WTC11 (cell line): Measurements from ENCODE around the gene FILIP1L. TPM values are rescaled to one million over a fixed set of nuclear protein-coding genes. Genes with fewer than 3 reads are reported as not detected.

Experiments
- ATAC-seq: fragments of 200-7000 bp; cut with Tn5 transposase; 2 replicates; pipeline ENCODE4 v1.10.0; 2021; ENCODE audit warnings: mild to moderate bottlenecking, moderate library complexity
- CTCF ChIA-PET: fragments of 300-600 bp; sonication (Branson Sonifier 250); formaldehyde crosslinking; loops from one replicate; lab custom pipeline; 2021; ENCODE audit warnings: antibody characterized with exemption; lab: Charles Lee
- POLR2A ChIA-PET: fragments of 350-600 bp; sonication (Branson Sonifier 250); formaldehyde crosslinking; loops from one replicate; lab custom pipeline; 2021; ENCODE audit warnings: antibody characterized with exemption; lab: Charles Lee
- DNase-seq: peaks from one replicate; pipeline ENCODE4 v3.0.0; 2021; ENCODE audit warnings: low spot score
- H3K27ac Mint-ChIP-seq: 2 replicates; pipeline ENCODE4 v1.8.0; 2021; ENCODE audit warnings: mixed read lengths
- H3K27me3 Mint-ChIP-seq: 2 replicates; pipeline ENCODE4 v1.8.0; 2021; ENCODE audit warnings: low read depth, mild to moderate bottlenecking, moderate library complexity, mixed read lengths
- H3K36me3 Mint-ChIP-seq: 2 replicates; pipeline ENCODE4 v1.8.0; 2021; ENCODE audit warnings: mixed read lengths
- H3K4me1 Mint-ChIP-seq: 2 replicates; pipeline ENCODE4 v1.8.0; 2022; ENCODE audit warnings: mixed read lengths
- H3K4me3 Mint-ChIP-seq: 2 replicates; pipeline ENCODE4 v1.8.0; 2021; ENCODE audit warnings: mild to moderate bottlenecking, moderate library complexity, mixed read lengths
- H3K9me3 Mint-ChIP-seq: 2 replicates; pipeline ENCODE4 v1.8.0; 2021; ENCODE audit warnings: mixed read lengths
- ARID4B ChIP-seq: sonication (generic); formaldehyde crosslinking; IDR thresholded peaks from 2 replicates; pipeline ENCODE4 v1.8.0; 2023; ENCODE audit warnings: missing genetic modification reagents, mild to moderate bottlenecking, borderline replicate concordance
- E2F5 ChIP-seq: sonication (generic); formaldehyde crosslinking; IDR thresholded peaks from 2 replicates; pipeline ENCODE4 v1.8.1; 2022; ENCODE audit warnings: mild to moderate bottlenecking, moderate library complexity, missing genetic modification reagents
- EMX1 ChIP-seq: fragments of 250-450 bp; sonication (Bioruptor Pico); IDR thresholded peaks from 2 replicates; pipeline ENCODE4 v1.8.0; 2021; ENCODE audit warnings: mild to moderate bottlenecking
- ESRRA ChIP-seq: sonication (generic); formaldehyde crosslinking; IDR thresholded peaks from 2 replicates; pipeline ENCODE4 v1.8.1; 2022; ENCODE audit warnings: mild to moderate bottlenecking, missing genetic modification reagents, borderline replicate concordance
- JUN ChIP-seq: sonication (generic); formaldehyde crosslinking; IDR thresholded peaks from 2 replicates; pipeline ENCODE4 v1.8.0; 2023; ENCODE audit warnings: mild to moderate bottlenecking, missing genetic modification reagents
- MXD4 ChIP-seq: fragments of 250-450 bp; sonication (Bioruptor Pico); IDR thresholded peaks from 2 replicates; pipeline ENCODE4 v1.8.0; 2021; ENCODE audit warnings: mild to moderate bottlenecking, moderate library complexity, borderline replicate concordance
- NFATC4 ChIP-seq: fragments of 250-450 bp; sonication (Bioruptor Pico); IDR thresholded peaks from 2 replicates; pipeline ENCODE4 v1.9.0; 2021; ENCODE audit warnings: mild to moderate bottlenecking
- NFE2L1 ChIP-seq: sonication (generic); formaldehyde crosslinking; IDR thresholded peaks from 2 replicates; pipeline ENCODE4 v1.8.1; 2023; ENCODE audit warnings: missing genetic modification reagents
- PREB ChIP-seq: sonication (generic); formaldehyde crosslinking; IDR thresholded peaks from 2 replicates; pipeline ENCODE4 v1.8.1; 2022; ENCODE audit warnings: mild to moderate bottlenecking, missing genetic modification reagents, moderate library complexity, borderline replicate concordance
- PRRX2 ChIP-seq: fragments of 250-450 bp; sonication (Bioruptor Pico); IDR thresholded peaks from 2 replicates; pipeline ENCODE4 v1.8.0; 2021; ENCODE audit warnings: mild to moderate bottlenecking
- RORB ChIP-seq: fragments of 250-450 bp; sonication (Bioruptor Pico); IDR thresholded peaks from 2 replicates; pipeline ENCODE4 v1.9.0; 2021; ENCODE audit warnings: mild to moderate bottlenecking
- SMAD4 ChIP-seq: sonication (generic); formaldehyde crosslinking; IDR thresholded peaks from 2 replicates; pipeline ENCODE4 v1.8.0; 2022; ENCODE audit warnings: mild to moderate bottlenecking, missing genetic modification reagents
- STAT6 ChIP-seq: sonication (generic); formaldehyde crosslinking; conservative IDR thresholded peaks from 2 replicates; pipeline ENCODE4 v1.8.1; 2023; ENCODE audit warnings: mild to moderate bottlenecking, low read depth, missing genetic modification reagents, moderate library complexity
- TP53 ChIP-seq: sonication (generic); formaldehyde crosslinking; IDR thresholded peaks from 2 replicates; pipeline ENCODE4 v1.8.1; 2023; ENCODE audit warnings: mild to moderate bottlenecking, missing genetic modification reagents
- ZNF138 ChIP-seq: sonication (generic); formaldehyde crosslinking; conservative IDR thresholded peaks from 2 replicates; pipeline ENCODE4 v1.8.1; 2022; ENCODE audit warnings: mild to moderate bottlenecking, moderate library complexity, missing genetic modification reagents
- ZNF232 ChIP-seq: sonication (generic); formaldehyde crosslinking; IDR thresholded peaks from 2 replicates; pipeline ENCODE4 v1.8.0; 2022; ENCODE audit warnings: mild to moderate bottlenecking, missing genetic modification reagents
- ZNF317 ChIP-seq: sonication (generic); formaldehyde crosslinking; IDR thresholded peaks from 2 replicates; pipeline ENCODE4 v1.8.1; 2023; ENCODE audit warnings: low read depth, mild to moderate bottlenecking, moderate library complexity, missing genetic modification reagents, borderline replicate concordance
- total RNA-seq: library from RNA; stranded (reverse); gene quantifications from 3 replicates; pipeline ENCODE4 v1.2.3, GENCODE V29; 2021
- TF ChIP-seq, protein P1 (sequence below): sonication (generic); formaldehyde crosslinking; IDR thresholded peaks from 2 replicates; pipeline ENCODE4 v1.8.0; 2022; ENCODE audit warnings: mild to moderate bottlenecking, missing genetic modification reagents
- TF ChIP-seq, protein P2 (sequence below): sonication (generic); formaldehyde crosslinking; IDR thresholded peaks from 2 replicates; pipeline ENCODE4 v1.8.1; 2022; ENCODE audit warnings: missing genetic modification reagents, borderline replicate concordance
- TF ChIP-seq, protein P3 (sequence below): sonication (generic); formaldehyde crosslinking; conservative IDR thresholded peaks from 2 replicates; pipeline ENCODE4 v1.8.1; 2022; ENCODE audit warnings: mild to moderate bottlenecking, missing genetic modification reagents

Gene FILIP1L
- total RNA-seq, 1 experiment from 2014 or later, result 0.17 TPM

DNA sequence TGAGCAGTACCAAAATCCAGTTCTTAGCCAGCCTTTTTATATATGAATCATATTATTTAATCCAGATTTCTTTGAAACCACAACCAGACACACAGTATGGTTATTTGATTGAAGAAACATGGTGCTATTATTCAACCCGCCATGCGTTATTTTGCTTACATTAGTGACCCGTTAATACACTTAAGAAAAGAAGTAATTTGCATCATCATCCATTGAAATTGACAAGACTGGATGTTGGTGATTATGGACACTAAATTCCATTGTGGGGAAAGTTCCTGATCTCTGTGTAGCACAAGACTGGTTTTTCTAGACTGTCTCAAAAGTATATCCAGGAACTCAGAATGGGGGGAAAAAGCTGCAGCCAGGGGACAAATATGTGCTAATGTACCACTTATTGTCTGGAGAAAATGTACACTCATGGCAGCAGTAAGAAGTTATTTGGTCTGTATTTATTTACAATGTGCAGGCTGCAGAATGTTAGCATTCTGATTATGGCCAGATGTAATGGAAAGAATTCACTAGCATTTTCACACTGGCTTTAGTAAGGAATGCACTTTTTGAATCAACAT is 80.3 kb downstream of the FILIP1L start (continued):
- no peak for TF ChIP-seq PRRX2
- TF ChIP-seq JUN (CRISPR knock-in tag), result no peak
- TF ChIP-seq ZNF138, result no peak

DNA sequence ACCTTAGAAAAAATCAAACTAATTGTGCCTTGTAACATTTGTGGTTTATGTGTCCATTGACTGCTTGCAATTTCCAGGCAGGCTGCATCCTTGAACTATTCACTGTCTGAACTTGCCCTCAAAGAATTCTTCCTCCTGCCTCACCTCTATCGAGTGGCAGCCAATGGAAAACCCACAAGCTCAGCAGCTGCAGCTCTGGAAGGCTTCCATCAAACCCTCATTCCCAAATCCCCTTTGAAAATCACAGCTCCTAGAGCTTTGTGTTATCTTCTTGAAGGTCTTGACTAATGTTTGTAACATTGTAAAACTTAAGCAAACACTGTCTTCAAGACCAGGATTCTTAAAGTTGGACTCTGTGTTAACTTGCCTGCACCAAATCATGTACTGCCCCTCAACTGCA is 81.1 kb downstream of the FILIP1L start:
- Mint-ChIP-seq H3K4me1 (peaks cover 14% of the 10 kb centered on the region), H3K36me3 (no peaks in the 10 kb centered on the region), H3K9me3 (no peaks in the 10 kb centered on the region), H3K27me3 (no peaks in the 10 kb centered on the region), H3K27ac (no peak overlapping the region), H3K4me3 (no peak overlapping the region)
- POLR2A ChIA-PET, result no interaction called here
- peak; percentile 47; the same call in 1 of the 2 replicates for ATAC-seq
- CTCF ChIA-PET, result interaction anchor here (1.1 kb wide), 1 partner anchor 36 kb away, joined by 4 read pairs; no protein-coding TSS in a partner anchor
- TF ChIP-seq SMAD4 (CRISPR knock-in tag), result no peak
- DNase-seq, result no peak

GRCh38 chr3:100032243-100032642 is 82.1 kb downstream of the FILIP1L start:
- H3K4me1 Mint-ChIP-seq, result peaks cover 14% of the 10 kb centered on the region
- no peak for TF ChIP-seq ZNF317 (CRISPR knock-in tag)
- TF ChIP-seq NFATC4 (CRISPR knock-in tag), result no peak
- TF ChIP-seq, protein P1, sequence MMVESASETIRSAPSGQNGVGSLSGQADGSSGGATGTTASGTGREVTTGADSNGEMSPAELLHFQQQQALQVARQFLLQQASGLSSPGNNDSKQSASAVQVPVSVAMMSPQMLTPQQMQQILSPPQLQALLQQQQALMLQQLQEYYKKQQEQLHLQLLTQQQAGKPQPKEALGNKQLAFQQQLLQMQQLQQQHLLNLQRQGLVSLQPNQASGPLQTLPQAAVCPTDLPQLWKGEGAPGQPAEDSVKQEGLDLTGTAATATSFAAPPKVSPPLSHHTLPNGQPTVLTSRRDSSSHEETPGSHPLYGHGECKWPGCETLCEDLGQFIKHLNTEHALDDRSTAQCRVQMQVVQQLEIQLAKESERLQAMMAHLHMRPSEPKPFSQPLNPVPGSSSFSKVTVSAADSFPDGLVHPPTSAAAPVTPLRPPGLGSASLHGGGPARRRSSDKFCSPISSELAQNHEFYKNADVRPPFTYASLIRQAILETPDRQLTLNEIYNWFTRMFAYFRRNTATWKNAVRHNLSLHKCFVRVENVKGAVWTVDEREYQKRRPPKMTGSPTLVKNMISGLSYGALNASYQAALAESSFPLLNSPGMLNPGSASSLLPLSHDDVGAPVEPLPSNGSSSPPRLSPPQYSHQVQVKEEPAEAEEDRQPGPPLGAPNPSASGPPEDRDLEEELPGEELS (CRISPR knock-in tag), result no peak
- no peak for TF ChIP-seq EMX1
- TF ChIP-seq ZNF232 (CRISPR knock-in tag), result no peak
- TF ChIP-seq E2F5 (CRISPR knock-in tag), result no peak
- no peak for TF ChIP-seq PREB (CRISPR knock-in tag)
- TF ChIP-seq TP53 (CRISPR knock-in tag), result no peak
- TF ChIP-seq, protein P2, sequence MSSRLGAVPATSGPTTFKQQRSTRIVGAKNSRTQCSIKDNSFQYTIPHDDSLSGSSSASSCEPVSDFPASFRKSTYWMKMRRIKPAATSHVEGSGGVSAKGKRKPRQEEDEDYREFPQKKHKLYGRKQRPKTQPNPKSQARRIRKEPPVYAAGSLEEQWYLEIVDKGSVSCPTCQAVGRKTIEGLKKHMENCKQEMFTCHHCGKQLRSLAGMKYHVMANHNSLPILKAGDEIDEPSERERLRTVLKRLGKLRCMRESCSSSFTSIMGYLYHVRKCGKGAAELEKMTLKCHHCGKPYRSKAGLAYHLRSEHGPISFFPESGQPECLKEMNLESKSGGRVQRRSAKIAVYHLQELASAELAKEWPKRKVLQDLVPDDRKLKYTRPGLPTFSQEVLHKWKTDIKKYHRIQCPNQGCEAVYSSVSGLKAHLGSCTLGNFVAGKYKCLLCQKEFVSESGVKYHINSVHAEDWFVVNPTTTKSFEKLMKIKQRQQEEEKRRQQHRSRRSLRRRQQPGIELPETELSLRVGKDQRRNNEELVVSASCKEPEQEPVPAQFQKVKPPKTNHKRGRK (CRISPR knock-in tag), result no peak
- TF ChIP-seq ESRRA (CRISPR knock-in tag), result no peak
- no peak for TF ChIP-seq RORB (CRISPR knock-in tag)
- TF ChIP-seq STAT6, result no peak
- no peak for TF ChIP-seq MXD4 (CRISPR knock-in tag)
- TF ChIP-seq, protein P3, sequence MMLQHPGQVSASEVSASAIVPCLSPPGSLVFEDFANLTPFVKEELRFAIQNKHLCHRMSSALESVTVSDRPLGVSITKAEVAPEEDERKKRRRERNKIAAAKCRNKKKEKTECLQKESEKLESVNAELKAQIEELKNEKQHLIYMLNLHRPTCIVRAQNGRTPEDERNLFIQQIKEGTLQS, result no peak
- TF ChIP-seq ARID4B (CRISPR knock-in tag), result no peak
- TF ChIP-seq NFE2L1 (CRISPR knock-in tag), result no peak
- no peaks in the 10 kb centered on the region for H3K27me3 Mint-ChIP-seq
- H3K27ac Mint-ChIP-seq, result no peak overlapping the region
- ChIA-PET CTCF (interaction anchor here (1.1 kb wide), 1 partner anchor 200 kb away, joined by 7 read pairs; no protein-coding TSS in a partner anchor), POLR2A (no interaction called here)
- DNase-seq (no peak), ATAC-seq (no peak)
- H3K36me3 Mint-ChIP-seq, result no peaks in the 10 kb centered on the region
- no peaks in the 10 kb centered on the region for H3K9me3 Mint-ChIP-seq
- H3K4me3 Mint-ChIP-seq, result no peak overlapping the region
